Ecto neural progenitor cell (in vitro differentiated cells): ENCODE measurements around the gene NPIPA8.
"Not testable (repeated sequence)": the region's sequence is repeated elsewhere in the genome, so short reads cannot be mapped to it uniquely, and the experiment has no call there.

Source experiments
- DNase-seq: peaks from one replicate; pipeline ENCODE4 v3.0.0-alpha.2; 2018; ENCODE audit warnings: low spot score

NPIPA8 gene

GRCh38 chr16:18276756-18277155 lies 59.8 kb downstream of the NPIPA8 start:
- not testable (repeated sequence) for DNase-seq

DNA sequence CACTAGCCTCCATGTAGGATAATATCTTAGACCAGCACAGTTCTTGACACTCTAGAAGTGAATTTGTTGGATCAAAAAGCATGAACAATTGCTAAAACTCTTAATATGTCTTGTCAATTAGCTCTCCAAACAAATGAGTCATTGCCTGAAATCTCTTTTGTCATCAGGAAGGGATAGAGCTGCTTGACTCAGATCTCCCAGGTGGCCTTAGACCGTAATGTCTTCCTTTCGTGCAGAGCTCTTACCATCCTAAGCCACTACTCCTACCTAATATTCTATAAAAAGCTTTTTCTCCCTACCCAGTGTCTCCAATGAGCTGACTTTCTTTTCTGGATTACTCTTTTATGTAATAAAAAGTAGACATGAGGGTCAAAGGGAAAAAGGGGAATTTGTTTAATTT lies 66.4 kb downstream of the NPIPA8 start:
- DNase-seq = not testable (repeated sequence)
